ENCODE results near the gene DOK5.

DNA sequence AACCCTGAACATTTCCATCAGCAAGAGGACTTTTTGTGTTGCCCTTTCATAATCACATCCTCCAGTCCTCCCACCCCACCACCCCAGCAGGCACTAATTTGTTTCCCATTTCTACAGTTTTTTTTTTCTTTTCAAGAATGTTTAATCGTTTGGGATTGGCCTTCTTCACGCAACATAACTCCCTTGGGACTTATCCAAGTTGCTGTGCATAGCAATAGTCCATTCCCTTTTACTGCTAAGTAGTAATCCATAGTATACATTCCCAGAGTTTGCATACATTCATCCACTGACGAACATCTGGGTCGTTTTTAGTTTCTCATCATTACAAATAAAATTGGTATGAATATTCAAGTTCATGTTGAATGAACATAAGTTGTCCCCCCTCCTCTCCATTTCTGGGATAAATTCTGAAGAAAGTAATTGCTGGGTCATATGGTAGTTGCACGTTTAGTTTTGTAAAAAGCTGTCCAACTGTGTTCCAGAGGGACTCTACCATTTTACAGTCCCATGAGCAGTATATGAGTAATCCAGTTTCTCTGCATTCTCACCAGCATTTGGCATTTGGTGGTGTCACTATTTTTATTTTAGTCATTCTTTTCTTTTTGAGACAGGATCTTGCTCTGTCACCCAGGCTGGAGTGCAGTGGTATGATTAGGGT, 90.8 kb downstream of the DOK5 start:
- TF ChIP-seq, protein P1, sequence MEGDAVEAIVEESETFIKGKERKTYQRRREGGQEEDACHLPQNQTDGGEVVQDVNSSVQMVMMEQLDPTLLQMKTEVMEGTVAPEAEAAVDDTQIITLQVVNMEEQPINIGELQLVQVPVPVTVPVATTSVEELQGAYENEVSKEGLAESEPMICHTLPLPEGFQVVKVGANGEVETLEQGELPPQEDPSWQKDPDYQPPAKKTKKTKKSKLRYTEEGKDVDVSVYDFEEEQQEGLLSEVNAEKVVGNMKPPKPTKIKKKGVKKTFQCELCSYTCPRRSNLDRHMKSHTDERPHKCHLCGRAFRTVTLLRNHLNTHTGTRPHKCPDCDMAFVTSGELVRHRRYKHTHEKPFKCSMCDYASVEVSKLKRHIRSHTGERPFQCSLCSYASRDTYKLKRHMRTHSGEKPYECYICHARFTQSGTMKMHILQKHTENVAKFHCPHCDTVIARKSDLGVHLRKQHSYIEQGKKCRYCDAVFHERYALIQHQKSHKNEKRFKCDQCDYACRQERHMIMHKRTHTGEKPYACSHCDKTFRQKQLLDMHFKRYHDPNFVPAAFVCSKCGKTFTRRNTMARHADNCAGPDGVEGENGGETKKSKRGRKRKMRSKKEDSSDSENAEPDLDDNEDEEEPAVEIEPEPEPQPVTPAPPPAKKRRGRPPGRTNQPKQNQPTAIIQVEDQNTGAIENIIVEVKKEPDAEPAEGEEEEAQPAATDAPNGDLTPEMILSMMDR (IDR thresholded peaks at IDR 0.05; ENCODE audit: low read depth, low read length), result no peak
- no peak for TF ChIP-seq POLR2A (IDR thresholded peaks at IDR 0.05; ENCODE audit: extremely low read depth, insufficient read length)

All from NB4 (cell line).